HUES48 (cell line): ENCODE results near the gene KRTAP4-2.
"Not testable (repeated sequence)": the region's sequence is repeated elsewhere in the genome, so short reads cannot be mapped to it uniquely, and the experiment has no call there.

Experiments
- H3K27ac ChIP-seq: one replicate; pipeline ENCODE4 v1.7.0; 2013; ENCODE audit warnings: low read depth, low read length, inconsistent platforms
- H3K27me3 ChIP-seq: 2 replicates; pipeline ENCODE4 v1.6.1; 2013; ENCODE audit warnings: mild to moderate bottlenecking, low read length; ENCODE audit not compliant: control insufficient read depth, insufficient read depth
- H3K36me3 ChIP-seq: 2 replicates; pipeline ENCODE4 v1.6.1; 2013; ENCODE audit warnings: low read length; ENCODE audit not compliant: control insufficient read depth, insufficient read depth
- H3K4me1 ChIP-seq: 2 replicates; pipeline ENCODE4 v1.6.1; 2013; ENCODE audit warnings: mild to moderate bottlenecking, low read length; ENCODE audit not compliant: control insufficient read depth, insufficient read depth
- H3K4me3 ChIP-seq: 2 replicates; pipeline ENCODE4 v1.5.1; 2013; ENCODE audit warnings: mild to moderate bottlenecking, low read depth, low read length
- H3K9ac ChIP-seq: 2 replicates; pipeline ENCODE4 v1.6.1; 2013; ENCODE audit warnings: mild to moderate bottlenecking, low read depth, low read length, moderate library complexity
- H3K9me3 ChIP-seq: 2 replicates; pipeline ENCODE4 v1.6.1; 2013; ENCODE audit warnings: low read length; ENCODE audit not compliant: control insufficient read depth, insufficient read depth

The KRTAP4-2 gene

GRCh38 chr17:41160190-41160589 is 17.8 kb downstream of the KRTAP4-2 start:
- not testable (repeated sequence) for H3K9me3 ChIP-seq, H3K9ac ChIP-seq, H3K4me1 ChIP-seq, H3K27ac ChIP-seq, H3K4me3 ChIP-seq, H3K36me3 ChIP-seq, H3K27me3 ChIP-seq

- Histone ChIP-seq H3K4me1 (no peaks in the 10 kb centered on the region), H3K9ac (no peak overlapping the region), H3K36me3 (no peaks in the 10 kb centered on the region), H3K27ac (no peak overlapping the region), H3K27me3 (no peaks in the 10 kb centered on the region), H3K9me3 (no peaks in the 10 kb centered on the region), H3K4me3 (no peak overlapping the region)
These were observed 24.2 kb downstream of the KRTAP4-2 start for GRCh38 chr17:41153856-41154255.

DNA sequence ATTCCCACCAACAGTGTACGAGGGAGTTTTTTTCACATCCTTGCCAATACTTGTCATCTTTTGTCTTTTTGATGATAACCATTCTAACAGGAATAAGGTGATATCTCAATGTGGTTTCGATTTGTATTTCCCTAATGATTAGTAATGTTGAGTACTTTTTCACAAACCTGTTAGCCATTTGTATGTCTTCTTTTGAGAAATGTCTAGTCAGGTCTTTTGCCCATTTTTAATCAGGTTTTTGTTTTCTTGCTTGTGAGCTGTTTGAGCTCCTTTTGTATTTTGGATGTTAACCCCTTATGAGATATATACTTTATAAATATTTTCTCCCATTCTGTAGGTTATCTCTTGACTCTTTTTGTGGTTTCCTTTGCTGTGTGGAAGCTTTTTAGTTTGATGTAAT is 26.5 kb downstream of the KRTAP4-2 start:
- Histone ChIP-seq H3K27me3 (no peaks in the 10 kb centered on the region), H3K27ac (no peak overlapping the region), H3K4me3 (no peak overlapping the region), H3K9ac (no peak overlapping the region), H3K36me3 (no peaks in the 10 kb centered on the region), H3K4me1 (0 out of 2 replicates have a peak, but pooled peaks cover 1% of the 10 kb centered on the region), H3K9me3 (no peaks in the 10 kb centered on the region)

GRCh38 chr17:41150026-41150425 is 28.0 kb downstream of the KRTAP4-2 start:
- H3K4me1 ChIP-seq = 0 out of 2 replicates have a peak, but pooled peaks cover 4% of the 10 kb centered on the region
- H3K36me3 ChIP-seq = no peaks in the 10 kb centered on the region
- no peaks in the 10 kb centered on the region for H3K27me3 ChIP-seq
- no peak overlapping the region for H3K4me3 ChIP-seq
- no peak overlapping the region for H3K27ac ChIP-seq
- no peak overlapping the region for H3K9ac ChIP-seq
- H3K9me3 ChIP-seq = no peaks in the 10 kb centered on the region

GRCh38 chr17:41149652-41149985 is 28.4 kb downstream of the KRTAP4-2 start, which contains the start of gene KRTAP4-5:
TSS of gene KRTAP4-5 (minus strand) at chr17:41149825. CDS start at chr17:41149767, 58 bp downstream.
- Histone ChIP-seq H3K27ac (no peak within 1 kb of the TSS), H3K4me3 (no peak within 1 kb of the TSS), H3K27me3 (no peaks in the 10 kb centered on the region), H3K36me3 (no peaks in the 10 kb centered on the region), H3K4me1 (0 out of 2 replicates have a peak, but pooled peaks cover 4% of the 10 kb centered on the region), H3K9me3 (no peaks in the 10 kb centered on the region), H3K9ac (no peak within 1 kb of the TSS)

GRCh38 chr17:41148971-41149651 is 28.9 kb downstream of the KRTAP4-2 start:
- not testable (repeated sequence) for H3K4me1 ChIP-seq, H3K9me3 ChIP-seq

DNA sequence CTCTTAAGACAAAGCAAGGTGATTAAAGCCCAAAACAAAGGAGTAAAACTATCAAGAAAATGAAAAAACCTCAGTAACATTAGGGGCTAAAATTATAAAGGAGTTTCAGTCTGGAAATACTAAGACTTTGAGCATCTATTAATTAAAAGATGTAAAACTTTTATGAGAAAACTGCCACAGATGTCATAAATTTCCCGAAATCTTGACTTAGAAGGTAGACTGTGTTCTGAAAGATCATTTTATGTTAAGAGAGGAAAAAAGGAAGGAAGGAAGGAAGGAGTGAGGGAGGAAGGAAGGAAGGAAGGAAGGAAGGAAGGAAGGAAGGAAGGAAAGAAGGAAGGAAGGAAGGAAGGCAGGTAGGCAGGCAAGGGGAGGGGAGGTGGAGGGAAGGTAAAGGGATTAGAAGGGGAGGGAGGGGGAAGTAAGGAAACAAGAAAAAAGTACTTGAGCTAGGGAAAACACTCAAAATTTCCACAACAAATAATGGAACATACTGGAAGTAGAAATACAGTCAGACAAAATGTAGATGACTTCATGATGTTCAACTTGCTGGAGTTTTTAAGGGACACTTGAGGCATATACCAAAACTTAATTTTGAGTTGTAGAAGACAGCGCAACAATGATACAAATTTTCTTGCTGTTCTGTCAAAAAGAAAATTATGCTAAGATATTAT is 30.4 kb downstream of the KRTAP4-2 start:
- no peaks in the 10 kb centered on the region for H3K27me3 ChIP-seq
- H3K27ac ChIP-seq = no peak overlapping the region
- H3K4me3 ChIP-seq = no peak overlapping the region
- H3K9me3 ChIP-seq = peaks cover 9% of the 10 kb centered on the region
- H3K9ac ChIP-seq = no peak overlapping the region
- H3K4me1 ChIP-seq = 0 out of 2 replicates have a peak, but pooled peaks cover 4% of the 10 kb centered on the region
- no peaks in the 10 kb centered on the region for H3K36me3 ChIP-seq

More at GRCh38 chr17:41148971-41149651, 28.9 kb downstream of the KRTAP4-2 start:
- not testable (repeated sequence) for H3K9ac ChIP-seq, H3K36me3 ChIP-seq, H3K4me3 ChIP-seq, H3K27ac ChIP-seq, H3K27me3 ChIP-seq

DNA sequence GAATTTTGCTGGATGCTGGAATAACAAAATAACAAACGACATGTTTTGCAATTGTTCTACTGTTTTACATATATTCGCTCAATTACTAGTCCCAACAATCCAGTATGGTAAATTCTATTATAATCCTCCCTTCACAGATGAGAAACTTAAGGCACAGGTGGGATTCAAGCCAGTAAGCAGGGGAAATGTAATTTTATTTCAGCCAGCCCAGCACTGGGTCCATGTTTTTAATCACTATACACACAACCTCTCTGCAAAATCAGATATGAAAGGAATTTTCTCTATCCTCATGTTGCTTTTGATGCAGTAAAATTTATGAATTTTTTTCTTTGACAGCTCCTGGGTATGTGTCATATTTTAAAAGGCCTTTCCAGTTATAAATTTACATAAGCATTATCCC is 32.8 kb downstream of the KRTAP4-2 start:
- H3K36me3 ChIP-seq = no peaks in the 10 kb centered on the region
- H3K9ac ChIP-seq = no peak overlapping the region
- peaks cover 9% of the 10 kb centered on the region for H3K9me3 ChIP-seq
- H3K27ac ChIP-seq = no peak overlapping the region
- no peaks in the 10 kb centered on the region for H3K27me3 ChIP-seq
- H3K4me1 ChIP-seq = 0 out of 2 replicates have a peak, but pooled peaks cover 4% of the 10 kb centered on the region
- no peak overlapping the region for H3K4me3 ChIP-seq

GRCh38 chr17:41144846-41145245 is 33.2 kb downstream of the KRTAP4-2 start:
- no peak overlapping the region for H3K27ac ChIP-seq
- H3K9ac ChIP-seq = no peak overlapping the region
- H3K9me3 ChIP-seq = peaks cover 9% of the 10 kb centered on the region
- no peak overlapping the region for H3K4me3 ChIP-seq
- H3K36me3 ChIP-seq = no peaks in the 10 kb centered on the region
- 0 out of 2 replicates have a peak, but pooled peaks cover 4% of the 10 kb centered on the region for H3K4me1 ChIP-seq
- no peaks in the 10 kb centered on the region for H3K27me3 ChIP-seq

DNA sequence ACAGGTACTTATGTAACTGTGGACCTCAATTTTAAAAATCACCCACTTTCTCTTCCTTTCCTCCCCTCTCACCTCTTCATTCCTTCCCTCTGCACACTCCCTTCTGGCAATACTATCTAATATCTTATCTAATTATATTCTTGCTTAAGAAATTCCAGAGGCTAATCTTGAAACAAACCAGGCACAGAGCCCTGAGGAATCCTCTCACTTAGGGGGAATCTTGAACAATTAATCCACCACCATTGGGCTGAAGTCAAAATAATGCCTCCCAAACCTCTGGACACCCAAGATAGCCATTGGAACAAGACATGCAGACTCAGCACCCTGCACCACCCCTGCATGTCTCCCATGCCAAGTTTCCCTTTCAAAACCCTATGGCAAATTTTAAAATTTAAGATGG is 36.7 kb downstream of the KRTAP4-2 start:
- Histone ChIP-seq H3K9me3 (peaks cover 9% of the 10 kb centered on the region), H3K4me1 (0 out of 2 replicates have a peak, but pooled peaks cover 1% of the 10 kb centered on the region), H3K4me3 (no peak overlapping the region), H3K36me3 (no peaks in the 10 kb centered on the region), H3K27me3 (no peaks in the 10 kb centered on the region), H3K9ac (no peak overlapping the region), H3K27ac (no peak overlapping the region)

DNA sequence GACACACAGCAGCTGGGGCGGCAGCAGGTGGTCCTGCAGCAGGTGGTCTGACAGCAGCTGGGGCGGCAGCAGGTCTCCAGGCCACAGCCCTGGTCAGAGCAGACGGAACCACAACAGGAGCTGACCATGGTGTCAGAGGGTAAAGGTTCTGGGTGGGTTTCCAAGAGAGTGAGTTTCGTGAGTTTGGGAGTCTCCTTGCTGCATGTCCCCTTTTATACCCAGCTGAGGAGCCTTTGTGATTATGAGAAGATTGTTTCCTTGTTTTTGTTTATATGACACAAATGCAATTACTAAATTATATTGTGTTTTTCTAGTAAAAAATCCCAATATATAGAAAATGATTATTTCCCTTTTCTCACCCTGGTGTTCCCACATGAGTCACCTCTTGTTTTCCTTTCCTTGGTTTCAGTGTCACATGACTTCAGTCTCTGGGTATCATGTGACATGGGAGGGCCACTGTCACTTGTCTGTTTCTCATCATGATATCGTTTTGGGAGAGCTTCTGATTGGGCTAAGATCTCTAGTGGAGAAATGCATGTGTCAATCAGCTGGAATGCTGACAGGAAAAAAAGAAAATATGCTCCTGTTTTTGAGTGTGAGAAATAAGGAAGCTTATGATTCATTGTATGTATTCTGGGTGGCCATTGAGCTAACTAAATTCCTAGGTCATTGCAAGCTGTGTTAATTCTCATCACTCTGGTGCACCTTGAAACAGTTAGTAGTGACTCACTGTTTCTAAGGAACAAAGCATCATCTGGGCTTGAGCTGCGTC is 37.5 kb downstream of the KRTAP4-2 start, which contains the start of gene KRTAP4-6:
Gene KRTAP4-6 (minus strand): TSS at position 185 of the 772 bp plus-strand sequence. CDS start 57 bp downstream, at position 128.
- H3K27ac ChIP-seq = no peak within 1 kb of the TSS
- H3K9me3 ChIP-seq = peaks cover 9% of the 10 kb centered on the region
- no peak within 1 kb of the TSS for H3K9ac ChIP-seq
- no peaks in the 10 kb centered on the region for H3K27me3 ChIP-seq
- no peaks in the 10 kb centered on the region for H3K36me3 ChIP-seq
- no peaks in the 10 kb centered on the region for H3K4me1 ChIP-seq
- no peak within 1 kb of the TSS for H3K4me3 ChIP-seq
